Posterior cingulate gyrus (tissue), 11 donors: Measurements from ENCODE around the gene NPAS3.

Source experiments
- DNase-seq, 10 donors: peaks; one replicate each; pipeline versions ENCODE4 v3.0.0 to v3.0.0-alpha.2; 2020 to 2021; ENCODE audit warnings: mixed read lengths in 3 of 10
- intact Hi-C: fragments of 100-400 bp; cut with DNase I; formaldehyde crosslinking; loops from one replicate; pipeline ENCODE4 v1.15.1; 2023

NPAS3 gene

DNA sequence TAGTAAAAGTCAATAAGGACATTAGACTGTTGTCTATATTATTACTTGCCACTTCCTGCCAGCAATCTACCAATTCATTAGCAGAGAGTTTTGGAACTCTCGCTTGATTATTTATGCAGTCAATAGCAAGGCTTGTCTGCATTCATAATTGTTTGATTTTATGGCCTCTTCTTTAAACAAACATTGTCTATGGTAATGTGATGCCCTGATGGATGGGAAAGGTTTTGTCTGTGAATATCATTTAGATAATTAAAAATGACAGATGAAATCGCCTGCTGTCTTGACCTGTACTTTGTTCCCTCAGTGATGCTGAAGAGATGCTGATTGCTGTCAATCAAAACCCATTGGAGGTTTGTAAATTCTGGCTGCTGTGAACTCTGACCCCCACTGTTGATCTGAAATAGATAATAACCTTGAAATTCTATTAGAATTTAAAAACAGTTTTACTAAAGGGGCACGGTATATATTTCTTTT, 455.3 kb downstream of the NPAS3 start:
- intact Hi-C loops, result no loop called here
- no peak for DNase-seq

DNA sequence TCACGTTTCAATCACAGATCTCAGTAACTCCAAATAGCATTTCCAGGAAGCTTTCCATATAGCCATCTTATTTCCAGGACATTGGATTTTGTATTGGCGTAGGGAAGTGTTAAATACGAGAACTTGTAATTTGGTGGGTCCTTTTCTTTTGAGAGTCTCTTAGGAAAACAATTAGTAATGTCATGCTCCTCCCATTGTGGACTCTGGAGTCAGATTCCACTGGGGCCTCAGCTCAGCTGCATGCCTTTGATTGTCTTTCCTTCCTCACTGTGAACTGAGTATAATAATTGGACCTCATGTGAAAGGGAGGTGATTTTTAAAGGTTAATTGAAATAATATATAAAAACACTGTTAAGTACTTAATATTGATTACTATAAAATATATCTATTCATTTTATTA, 462.6 kb downstream of the NPAS3 start:
- intact Hi-C loops, result no loop called here
- no peak for DNase-seq

DNA sequence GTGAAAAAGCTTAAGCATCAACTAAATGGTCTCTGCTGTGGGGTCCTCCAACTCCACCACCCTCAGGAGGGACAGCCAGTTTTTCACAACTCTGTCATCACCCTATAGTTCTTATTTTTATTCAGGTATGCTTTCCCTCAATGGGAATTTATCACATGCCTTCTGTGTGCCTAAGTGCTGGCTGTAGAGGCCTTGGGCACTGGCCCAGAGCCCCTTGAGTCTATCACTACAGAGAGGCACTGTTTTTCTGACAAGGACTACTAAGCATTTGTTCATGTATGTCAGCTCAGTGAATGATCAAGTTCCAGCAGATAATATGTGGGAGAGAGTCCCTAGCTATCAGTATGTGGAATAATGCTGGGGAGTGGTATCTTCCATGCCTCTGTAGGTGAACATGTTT, 463.9 kb downstream of the NPAS3 start:
- intact Hi-C loops, result no loop called here
- DNase-seq, result no peak

DNA sequence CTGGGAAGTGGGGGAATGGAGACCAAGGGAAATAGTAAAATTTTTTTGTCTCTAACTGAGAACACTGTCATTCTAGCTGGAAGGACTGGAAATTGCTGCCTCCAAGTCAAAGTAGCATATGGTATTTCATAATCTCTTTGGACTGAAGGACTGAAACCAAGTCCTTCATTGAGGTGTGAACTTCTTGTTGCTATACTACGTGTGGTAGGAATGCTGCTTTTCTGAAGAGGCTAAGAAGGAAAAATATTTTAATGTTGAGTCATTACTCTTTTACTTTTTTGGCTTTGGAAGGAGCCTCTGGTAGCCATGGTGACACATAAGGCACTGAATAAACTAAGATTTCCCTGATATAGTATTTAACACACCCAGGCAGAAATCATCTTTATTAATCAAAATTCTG, 465.4 kb downstream of the NPAS3 start:
- DNase-seq, result no peak
- intact Hi-C loops, result no loop called here

DNA sequence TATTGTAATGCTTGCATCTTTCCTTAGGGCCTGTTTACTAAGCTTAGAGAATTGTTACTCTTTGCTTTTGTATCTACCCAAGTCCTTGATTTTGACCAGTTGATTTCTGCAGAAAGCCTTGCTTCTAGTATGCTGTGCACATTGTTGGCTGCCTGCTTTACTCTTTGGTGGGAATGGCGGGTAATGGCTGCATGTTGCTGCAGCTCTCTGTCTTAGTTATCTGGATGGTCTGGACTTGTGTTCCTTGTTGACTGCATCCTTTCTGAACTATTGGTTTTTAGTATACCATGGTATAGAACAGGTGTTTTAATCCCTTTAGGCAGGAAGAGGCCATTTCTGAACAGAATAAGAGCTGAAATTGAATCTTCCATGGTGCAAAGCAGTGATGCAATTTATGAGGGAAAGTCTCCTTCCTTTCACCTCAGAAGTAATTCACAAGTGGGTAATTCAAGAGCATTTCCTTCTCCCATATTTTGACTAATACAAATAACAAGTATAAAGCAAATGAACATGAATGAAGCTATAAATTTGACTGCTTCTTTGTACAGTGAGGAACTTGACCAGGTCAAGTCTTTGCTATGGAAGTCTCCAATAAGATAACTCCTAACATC, 466.4 kb downstream of the NPAS3 start:
- intact Hi-C loops, result no loop called here
- DNase-seq, result no peak

DNA sequence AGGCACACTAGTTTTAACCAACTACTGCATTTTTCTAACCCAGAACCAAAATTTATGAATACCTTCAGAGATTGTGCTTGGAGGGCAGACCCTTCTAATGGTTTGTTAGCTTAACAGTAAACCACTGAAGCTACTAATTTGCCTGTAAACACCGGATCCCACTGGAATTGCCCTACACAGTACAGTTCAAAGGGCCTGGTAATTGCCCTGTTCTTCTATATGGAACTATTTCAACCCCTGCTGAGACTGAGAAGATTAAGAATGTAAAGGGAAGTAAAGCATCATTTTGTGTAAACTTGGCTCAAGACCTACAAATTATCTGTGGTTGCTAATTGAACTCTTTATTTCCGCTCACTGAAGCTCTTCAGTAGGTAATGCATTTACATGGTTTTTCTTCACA, 468.1 kb downstream of the NPAS3 start:
- no peak for DNase-seq
- intact Hi-C loops, result no loop called here

DNA sequence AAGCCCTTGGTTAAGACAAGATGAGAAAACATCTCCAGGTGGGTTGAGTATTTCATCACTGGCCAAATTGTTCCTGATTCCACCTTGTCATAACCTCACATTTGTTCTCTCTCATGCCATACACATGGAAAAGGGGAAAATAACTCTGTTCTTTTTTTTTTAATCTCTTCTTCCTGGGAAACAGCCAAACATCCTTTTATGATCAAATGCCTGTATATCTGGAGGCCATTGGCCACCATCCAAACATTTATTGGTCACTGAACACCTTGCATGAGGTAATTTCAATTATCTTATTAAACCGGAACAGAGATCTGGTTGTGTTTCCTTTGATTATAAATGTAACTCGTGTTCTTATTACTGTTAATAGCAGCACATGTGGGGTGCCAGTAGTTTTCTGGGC, 469.6 kb downstream of the NPAS3 start:
- no peak for DNase-seq
- intact Hi-C loops, result no loop called here

DNA sequence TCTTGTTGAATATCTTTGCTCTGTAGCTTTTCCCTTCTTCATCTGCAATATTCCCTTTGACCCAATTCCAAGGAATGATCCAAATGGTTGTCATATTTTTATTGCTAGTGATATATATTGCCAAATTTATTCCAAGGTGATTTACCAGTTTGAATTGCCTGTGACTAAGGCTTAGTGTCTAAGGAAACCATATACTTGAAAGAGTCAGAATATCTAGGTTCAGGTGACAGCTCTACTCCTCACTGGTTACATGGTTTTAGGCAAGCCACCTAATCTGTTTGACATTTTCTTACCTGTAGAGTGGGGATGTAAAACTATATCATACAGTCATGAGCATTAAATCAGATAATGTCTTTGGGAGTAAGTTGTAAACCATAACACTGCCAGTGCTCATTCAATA, 473.8 kb downstream of the NPAS3 start:
- no peak for DNase-seq
- intact Hi-C loops, result no loop called here

DNA sequence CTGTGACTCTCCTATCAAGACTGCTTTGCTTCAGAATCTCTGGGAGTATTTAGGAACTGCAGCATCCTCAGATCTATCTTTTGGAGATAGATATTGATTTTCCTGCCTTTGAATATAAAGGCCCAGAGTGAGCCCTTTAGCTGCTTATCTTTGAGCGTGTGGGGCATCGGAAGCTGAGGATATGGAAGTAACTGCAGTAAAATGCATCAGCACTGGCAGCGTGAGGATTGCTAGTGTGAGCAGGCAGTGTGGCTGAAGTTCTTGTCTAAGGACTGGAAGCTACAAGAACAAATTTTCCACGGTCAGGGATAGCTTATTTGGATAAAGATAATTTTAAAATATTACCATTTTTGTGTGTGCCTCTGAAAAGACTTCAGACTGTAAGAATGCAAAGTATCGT, 474.7 kb downstream of the NPAS3 start:
- intact Hi-C loops, result no loop called here
- DNase-seq, result no peak

DNA sequence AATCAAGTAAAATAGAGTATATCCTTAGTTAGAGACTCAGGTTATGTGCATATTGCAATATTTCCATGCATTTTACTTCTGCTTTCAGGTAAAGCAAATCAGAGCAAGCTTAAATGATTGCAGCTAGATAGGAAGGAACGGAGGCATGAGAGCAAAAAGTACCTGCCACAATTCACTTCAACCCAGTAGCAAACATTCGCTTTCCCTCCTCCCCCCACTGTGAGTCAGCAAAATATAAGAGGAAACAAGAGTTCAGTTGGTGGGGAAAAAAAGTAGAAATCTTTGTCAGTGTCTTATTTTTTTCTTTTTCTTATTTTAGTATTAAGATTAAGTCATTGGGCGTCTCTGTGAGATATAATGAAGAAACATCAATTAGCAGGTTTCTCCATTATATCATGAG, 475.4 kb downstream of the NPAS3 start:
- intact Hi-C loops, result no loop called here
- DNase-seq, result no peak

DNA sequence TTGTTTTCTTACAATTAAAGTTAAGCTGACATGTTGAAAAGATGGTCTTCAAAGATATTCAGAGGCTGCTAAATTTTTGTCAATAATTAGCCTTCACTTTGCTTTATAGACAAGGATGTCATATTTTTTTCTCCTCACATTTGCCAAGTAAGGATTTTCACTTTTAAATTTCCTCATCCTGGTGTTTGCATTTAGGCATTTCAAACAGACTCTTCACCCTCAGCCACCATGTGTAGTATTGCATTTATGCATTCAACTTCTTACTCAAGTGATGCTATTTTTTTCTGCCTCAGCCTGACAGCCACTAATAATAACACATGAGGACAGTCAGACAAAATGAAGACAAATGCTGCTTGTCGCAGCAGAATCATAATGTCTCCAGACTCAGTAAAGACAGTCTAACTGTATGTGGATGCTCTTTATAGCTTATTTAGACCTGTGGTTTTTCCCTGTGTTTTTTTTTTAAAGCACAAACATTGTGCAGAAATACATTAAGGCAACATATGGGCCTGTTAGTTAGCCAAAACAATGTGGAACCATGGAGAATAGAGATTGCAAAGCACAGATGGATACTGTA, 481.5 kb downstream of the NPAS3 start:
- intact Hi-C loops, result no loop called here
- no peak for DNase-seq

DNA sequence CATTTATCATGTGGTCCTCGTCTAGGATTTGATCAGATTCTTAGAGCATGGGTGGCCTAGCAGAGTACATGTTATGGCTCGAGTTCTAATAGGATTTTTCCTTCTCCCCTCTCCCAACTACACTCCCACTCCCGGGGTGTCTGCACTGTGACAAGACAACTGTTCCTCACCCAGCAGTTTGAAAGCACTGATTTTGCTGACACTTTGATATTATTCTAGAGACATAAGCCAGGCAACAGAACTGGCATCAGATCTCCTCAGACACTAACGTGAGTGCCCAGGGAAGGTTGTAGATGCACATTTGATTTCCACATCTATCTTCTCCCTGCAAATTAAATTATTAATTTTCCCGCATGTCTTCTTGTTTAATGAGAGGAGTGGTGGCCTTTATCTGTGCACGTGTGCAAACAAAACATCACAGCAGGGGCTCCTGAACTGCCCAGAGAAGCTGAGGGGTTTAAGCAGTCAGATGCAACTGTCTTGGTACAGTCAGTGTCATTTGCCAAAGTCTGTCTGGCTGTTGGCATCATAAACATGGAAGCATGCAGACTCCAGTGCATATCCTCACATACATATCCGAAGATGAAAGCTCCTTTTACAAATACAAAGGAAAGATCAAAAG, 491.8 kb downstream of the NPAS3 start:
- intact Hi-C loops, result loop anchor here (5.0 to 10.0 kb wide), 2 partner anchors 493 to 856 kb away; partner anchors contain the start of gene NPAS3
- no peak for DNase-seq

DNA sequence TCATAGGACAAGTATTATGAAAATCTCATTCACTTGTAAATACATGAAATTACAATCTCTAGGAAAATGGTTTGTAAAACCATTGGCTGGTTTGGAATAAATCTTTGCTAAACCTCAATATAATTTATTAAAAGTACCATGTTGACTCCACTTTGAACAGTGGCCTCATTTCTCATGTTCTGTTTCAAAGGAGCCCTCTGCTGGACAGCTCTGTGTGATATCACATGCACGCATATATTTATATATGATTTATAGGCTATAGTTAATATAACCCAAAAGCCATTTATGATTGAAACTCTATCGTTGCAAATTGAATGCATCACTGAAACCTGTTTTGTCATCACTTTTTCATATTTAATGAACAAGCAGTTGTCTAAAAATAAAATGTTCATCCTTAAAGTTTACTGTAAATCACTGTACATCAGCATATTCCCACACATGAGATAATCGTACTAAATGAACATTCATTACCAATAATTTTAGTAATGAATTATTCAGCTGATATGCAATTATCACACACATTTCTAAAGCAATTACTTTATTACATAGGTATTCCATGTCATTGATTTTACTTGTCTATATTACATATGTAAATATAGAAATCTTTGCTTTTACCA, 493.8 kb downstream of the NPAS3 start:
- intact Hi-C loops, result loop anchor here (5.0 to 10.0 kb wide), 2 partner anchors 495 to 858 kb away; partner anchors contain the start of gene NPAS3
- peak in 3 of 10 donors; percentile 13 to 58 (median 36) for DNase-seq

DNA sequence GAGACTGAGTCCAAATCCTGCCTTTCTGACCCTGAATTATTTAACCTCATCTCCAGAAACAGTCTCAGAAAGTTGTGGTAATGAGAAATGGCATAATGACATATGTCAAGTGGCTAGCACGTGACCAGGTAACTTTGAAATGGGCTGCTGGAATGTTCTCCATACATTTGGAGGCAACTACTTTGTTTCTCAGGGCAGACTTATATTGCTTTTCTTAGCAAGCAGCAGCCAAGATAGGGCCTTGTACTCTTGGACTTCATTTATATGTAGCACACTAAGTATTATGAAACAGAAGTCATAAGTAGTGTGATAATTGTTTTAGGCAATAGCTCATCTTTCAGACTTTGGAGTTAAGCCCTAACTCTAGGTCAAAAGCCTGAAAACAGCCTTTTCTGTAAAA, 494.7 kb downstream of the NPAS3 start:
- intact Hi-C loops, result loop anchor here (5.0 to 10.0 kb wide), 2 partner anchors 496 to 859 kb away; partner anchors contain the start of gene NPAS3
- DNase-seq, result no peak

DNA sequence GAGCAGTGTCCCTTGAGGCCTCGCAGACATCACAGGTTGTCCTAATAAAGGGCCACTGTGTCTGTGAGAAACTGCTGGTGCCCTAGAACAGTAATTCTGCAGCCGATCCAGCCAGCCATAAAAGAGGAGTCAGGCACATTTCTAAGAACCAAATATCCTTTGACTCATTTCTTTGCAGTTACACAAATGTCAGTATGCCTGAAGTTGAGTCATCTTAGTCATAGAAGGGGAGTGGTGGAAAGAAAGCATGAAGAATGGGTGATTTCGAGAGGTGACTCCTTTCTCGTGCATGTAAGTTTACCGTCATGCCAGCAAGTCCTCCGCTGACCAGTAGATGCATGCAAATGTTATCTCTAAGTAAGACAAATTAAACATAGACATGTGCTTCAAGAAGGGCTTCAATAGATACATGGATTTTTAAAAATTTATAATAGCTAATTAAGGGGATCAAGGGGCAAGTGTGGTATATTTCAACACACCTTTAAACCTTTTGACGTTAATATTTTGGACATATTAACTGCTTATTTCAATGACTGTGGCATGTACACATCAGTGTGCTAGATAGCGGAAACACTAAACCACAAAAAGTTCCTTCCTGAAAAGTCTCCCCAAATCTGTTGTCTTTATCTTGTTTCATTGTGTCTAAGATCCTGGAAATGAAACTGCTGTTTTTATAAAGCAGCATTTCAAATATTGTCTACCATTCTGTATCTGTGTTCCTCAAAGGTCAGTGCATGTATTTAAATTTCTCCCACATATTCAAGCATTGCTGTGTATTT, 497.4 kb downstream of the NPAS3 start:
- DNase-seq, result no peak
- intact Hi-C loops, result loop anchor here (10.0 kb wide), 1 partner anchor 861 kb away; no protein-coding TSS in a partner anchor

DNA sequence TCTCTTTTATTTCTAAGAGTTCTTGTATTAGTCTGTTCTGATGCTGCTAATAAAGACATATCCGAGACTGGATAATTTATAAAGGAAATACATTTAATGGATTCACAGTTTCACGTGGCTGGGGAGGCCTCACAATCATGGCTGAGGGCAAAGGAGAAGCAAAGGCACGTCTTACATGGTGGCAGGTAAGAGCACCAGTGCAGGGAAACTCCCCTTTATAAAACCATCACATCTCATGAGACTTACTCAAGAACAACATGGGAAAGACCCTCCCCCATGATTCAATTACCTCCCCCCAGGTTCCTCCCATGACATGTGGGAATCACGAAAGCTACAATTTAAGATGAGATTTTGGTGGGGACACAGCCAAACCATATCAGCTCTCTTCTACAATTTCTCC, 503.0 kb downstream of the NPAS3 start:
- no peak for DNase-seq
- intact Hi-C loops, result no loop called here

DNA sequence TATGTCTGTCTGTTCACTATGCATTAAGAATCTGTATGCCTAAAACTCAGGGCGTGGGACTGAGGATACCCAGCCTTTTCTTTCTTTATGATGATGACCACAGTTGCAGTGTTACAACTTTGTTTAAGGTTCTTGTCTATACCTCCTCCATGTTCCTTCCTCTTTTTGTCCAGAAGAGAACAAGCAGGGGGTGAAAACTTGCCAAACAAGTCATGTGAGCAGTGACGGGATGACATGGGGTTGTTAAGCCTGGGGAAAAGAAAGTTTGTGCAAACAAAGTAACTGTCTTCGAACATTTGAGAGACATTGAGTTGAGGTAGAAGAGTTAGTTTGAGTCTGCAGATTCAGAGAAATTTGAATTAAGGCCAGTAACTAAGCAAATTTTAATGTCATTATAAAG, 505.5 kb downstream of the NPAS3 start:
- intact Hi-C loops, result no loop called here
- no peak for DNase-seq

DNA sequence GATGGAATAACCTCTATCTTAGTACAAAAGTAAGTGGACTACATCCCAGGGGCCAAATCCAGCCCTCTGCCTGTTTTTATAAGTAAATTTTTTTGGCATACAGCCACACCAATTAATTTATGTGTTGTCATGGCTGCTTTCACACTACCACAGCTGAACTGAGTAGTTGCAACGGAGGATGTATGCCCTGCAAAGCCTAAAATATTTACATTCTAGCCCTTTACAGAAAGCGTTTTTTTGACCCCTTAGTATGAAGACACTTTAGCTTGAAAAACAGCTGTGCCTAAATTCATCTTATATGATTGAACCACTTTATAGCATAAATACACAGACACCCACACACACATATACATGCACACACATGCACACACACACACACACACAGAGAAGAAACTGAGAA, 510.6 kb downstream of the NPAS3 start:
- DNase-seq, result no peak
- intact Hi-C loops, result no loop called here

DNA sequence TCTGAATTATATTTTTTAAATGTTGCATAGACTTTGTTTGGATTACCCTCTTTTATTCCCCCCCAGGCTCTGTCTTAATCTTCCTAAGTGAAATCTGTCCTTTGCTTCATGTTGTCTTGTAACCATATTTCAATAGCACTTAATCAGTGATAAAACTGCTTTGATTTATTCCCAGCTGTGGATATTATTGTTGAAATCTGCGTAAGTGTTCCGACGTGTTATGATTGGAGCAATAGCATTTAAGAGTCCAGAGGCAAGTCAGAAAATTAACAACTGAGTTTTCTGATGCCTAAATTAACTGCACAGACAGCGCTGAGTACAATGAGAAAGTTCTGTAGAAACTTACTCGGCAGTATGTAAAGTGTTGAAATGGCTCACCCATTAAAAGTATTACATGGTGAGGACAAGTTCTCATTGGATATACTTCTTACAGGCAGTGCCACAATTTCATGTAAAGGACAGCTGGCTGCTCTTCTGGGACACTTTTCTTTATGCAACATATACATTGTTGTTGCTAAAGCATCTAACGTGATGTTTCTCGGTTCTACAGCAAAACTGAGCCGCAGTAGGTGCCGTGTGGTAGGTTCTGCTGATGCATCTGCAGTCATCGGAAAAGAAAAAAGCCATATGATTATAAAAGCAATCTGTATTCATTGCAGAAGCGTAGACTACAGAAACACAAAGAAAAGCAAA, 511.2 kb downstream of the NPAS3 start:
- intact Hi-C loops, result no loop called here

DNA sequence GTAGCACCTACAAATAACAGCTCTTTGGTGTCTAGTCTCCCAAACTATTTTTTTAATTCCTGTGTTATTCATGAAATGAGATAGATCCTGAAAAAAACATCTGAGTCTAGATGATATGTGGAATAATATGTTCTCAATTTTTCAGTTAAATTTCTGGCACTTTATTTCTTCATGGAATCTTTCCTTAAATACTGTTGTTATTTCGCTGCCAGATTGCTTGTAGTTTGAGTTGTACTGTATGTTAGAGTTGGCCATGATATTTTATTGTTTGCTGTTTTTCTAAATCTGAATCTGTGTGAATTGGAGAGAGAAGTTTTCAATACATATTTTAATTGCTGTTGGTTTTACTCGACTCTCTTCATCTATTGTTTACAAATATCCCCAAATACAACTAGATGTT, 511.7 kb downstream of the NPAS3 start:
- no peak for DNase-seq
- intact Hi-C loops, result no loop called here

More for the DNA sequence above, 511.2 kb downstream of the NPAS3 start:
- no peak for DNase-seq
